CD14-positive monocyte (primary cell): ENCODE measurements around the gene ENTREP1. TPM values are rescaled to one million over a fixed set of nuclear protein-coding genes. Genes with fewer than 3 reads are reported as not detected.

Source experiments
- DNase-seq, 3 donors: peaks; one replicate each; pipeline ENCODE4 v3.0.0-alpha.2; 2011 to 2022
- H2AFZ ChIP-seq: 2 replicates; pipeline ENCODE4 v1.6.0; 2012; ENCODE audit warnings: mild to moderate bottlenecking, low read depth, low read length, inconsistent platforms; ENCODE audit not compliant: insufficient read depth, poor library complexity, severe bottlenecking
- H3K27ac ChIP-seq, 2 donors: 1 replicate in 1 of 2; 2 replicates in 1 of 2; pipeline ENCODE4 v1.5.1; 2012 to 2013; ENCODE audit warnings: low read length in 2 of 2, control low read depth in 1 of 2, inconsistent platforms in 1 of 2, low read depth in 1 of 2, mild to moderate bottlenecking in 1 of 2
- H3K27me3 ChIP-seq, 2 donors: one replicate each; pipeline versions ENCODE4 v1.6.0 to v1.6.1; 2011 to 2013; ENCODE audit warnings: low read length in 2 of 2; ENCODE audit not compliant: control insufficient read depth in 2 of 2, insufficient read depth in 2 of 2
- H3K36me3 ChIP-seq, 2 donors: replicated peaks in 1 of 2; 1 replicate in 1 of 2; 2 replicates in 1 of 2; pipeline versions ENCODE4 v1.5.1 to v1.6.1; 2012 to 2013; ENCODE audit warnings: low read length in 2 of 2, control low read depth in 1 of 2, inconsistent platforms in 1 of 2, mild to moderate bottlenecking in 1 of 2; ENCODE audit not compliant: insufficient read depth in 2 of 2, control insufficient read depth in 1 of 2
- H3K4me1 ChIP-seq, 2 donors: 1 replicate in 1 of 2; 2 replicates in 1 of 2; pipeline versions ENCODE4 v1.5.1 to v1.6.1; 2012 to 2013; ENCODE audit warnings: low read length in 2 of 2, control low read depth in 1 of 2, inconsistent platforms in 1 of 2, mild to moderate bottlenecking in 1 of 2, moderate library complexity in 1 of 2; ENCODE audit not compliant: insufficient read depth in 2 of 2, control insufficient read depth in 1 of 2
- H3K4me2 ChIP-seq: replicated peaks from 2 replicates; pipeline ENCODE3; 2012; ENCODE audit warnings: low read length, moderate library complexity, mild to moderate bottlenecking; ENCODE audit not compliant: poor library complexity, severe bottlenecking; ENCODE audit errors: extremely low read depth
- H3K4me3 ChIP-seq, 3 experiments: fragments of 200-600 bp in 1 of 3; sonication (generic) in 1 of 3; replicated peaks in 1 of 3; 1 replicate in 2 of 3; 2 replicates in 1 of 3; pipeline ENCODE4 v1.5.1; 2011 to 2013; ENCODE audit warnings: low read length in 3 of 3, mild to moderate bottlenecking in 3 of 3, control low read depth in 2 of 3, low read depth in 2 of 3, inconsistent platforms in 1 of 3, moderate library complexity in 1 of 3
- H3K79me2 ChIP-seq: 2 replicates; pipeline ENCODE4 v1.6.0; 2012; ENCODE audit warnings: mild to moderate bottlenecking, control low read depth, inconsistent platforms, low read length, moderate library complexity; ENCODE audit not compliant: insufficient read depth
- H3K9ac ChIP-seq: 2 replicates; pipeline ENCODE4 v1.6.0; 2017; ENCODE audit warnings: low read length, mild to moderate bottlenecking; ENCODE audit not compliant: insufficient read depth, poor library complexity, severe bottlenecking
- H3K9me3 ChIP-seq, 2 donors: replicated peaks in 1 of 2; 1 replicate in 1 of 2; 2 replicates in 1 of 2; pipeline versions ENCODE4 v1.5.1 to v1.6.1; 2012 to 2013; ENCODE audit warnings: low read length in 2 of 2, control low read depth in 1 of 2; ENCODE audit not compliant: control insufficient read depth in 1 of 2, insufficient read depth in 1 of 2
- H4K20me1 ChIP-seq: 2 replicates; pipeline ENCODE4 v1.6.0; 2012; ENCODE audit warnings: mild to moderate bottlenecking, low read length, control low read depth, moderate library complexity; ENCODE audit not compliant: insufficient read depth
- H3K27ac Mint-ChIP-seq, 7 donors: one replicate each; pipeline ENCODE4 v1.8.0; 2020; ENCODE audit warnings: mild to moderate bottlenecking in 7 of 7, mixed read lengths in 7 of 7, moderate library complexity in 6 of 7, inconsistent platforms in 2 of 7
- H3K27me3 Mint-ChIP-seq, 3 donors: one replicate each; pipeline ENCODE4 v1.8.0; 2021 to 2022; ENCODE audit warnings: low read depth in 3 of 3, mild to moderate bottlenecking in 3 of 3, mixed read lengths in 3 of 3, moderate library complexity in 3 of 3, inconsistent platforms in 1 of 3
- H3K36me3 Mint-ChIP-seq, 2 donors: one replicate each; pipeline ENCODE4 v1.8.0; 2020; ENCODE audit warnings: mixed read lengths in 2 of 2, inconsistent platforms in 1 of 2, mild to moderate bottlenecking in 1 of 2
- H3K4me1 Mint-ChIP-seq: one replicate; pipeline ENCODE4 v1.8.0; 2020; ENCODE audit warnings: mild to moderate bottlenecking, mixed read lengths
- H3K4me3 Mint-ChIP-seq, 2 donors: one replicate each; pipeline ENCODE4 v1.8.0; 2020; ENCODE audit warnings: mild to moderate bottlenecking in 2 of 2, mixed read lengths in 2 of 2, moderate library complexity in 1 of 2
- H3K9me3 Mint-ChIP-seq, 7 donors: one replicate each; pipeline ENCODE4 v1.8.0; 2020 to 2022; ENCODE audit warnings: mixed read lengths in 7 of 7, mild to moderate bottlenecking in 6 of 7, moderate library complexity in 6 of 7, inconsistent platforms in 2 of 7
- CTCF ChIP-seq: fragments of 200-600 bp; IDR thresholded peaks from one replicate; pipeline ENCODE4 v1.8.0; 2022; ENCODE audit warnings: antibody characterized with exemption, mild to moderate bottlenecking
- WGBS: methylation state at CpG from one replicate; pipeline ENCODE4 v1.1.5; 2013; ENCODE audit warnings: missing lambda C conversion rate; ENCODE audit not compliant: insufficient coverage; 5-methylcytosine and 5-hydroxymethylcytosine counted together
- intact Hi-C, 2 donors: fragments of 100-400 bp; cut with micrococcal nuclease; formaldehyde crosslinking; loops; one replicate each; pipeline versions ENCODE4 v1.15.0 to v1.15.1; 2023
- polyA plus RNA-seq, 3 donors: library from polyadenylated mRNA; depleted of rRNA in 1 of 3; unstranded in 2 of 3; stranded (reverse) in 1 of 3; fragments of 300-500 nt in 2 of 3; fragments of >200 nt in 1 of 3; fragmentation: Illumina TruSeq in 2 of 3; gene quantifications; 1 replicate in 2 of 3; 2 replicates in 1 of 3; pipeline ENCODE4 v1.2.3, GENCODE V29; 2012 to 2021

Gene ENTREP1
- polyA plus RNA-seq, 3 donors = not detected

- H3K9me3 Mint-ChIP-seq = peaks cover 0 to 8% (median 2%) of the 10 kb centered on the region in 7 donors
- intact Hi-C loops = no loop called here
- H3K4me1 Mint-ChIP-seq = no peaks in the 10 kb centered on the region
- H3K4me2 ChIP-seq = no peak overlapping the region
- H2AFZ ChIP-seq = no peak overlapping the region
- H3K79me2 ChIP-seq = no peaks in the 10 kb centered on the region
- no peaks in the 10 kb centered on the region for H3K4me1 ChIP-seq
- no peak overlapping the region for H3K9ac ChIP-seq
- H3K27me3 ChIP-seq = no peaks in the 10 kb centered on the region
- no peak overlapping the region for H3K27ac ChIP-seq
- no peaks in the 10 kb centered on the region for H3K36me3 Mint-ChIP-seq
- no peak overlapping the region for H3K27ac Mint-ChIP-seq
- H3K36me3 ChIP-seq = no peaks in the 10 kb centered on the region
- H3K4me3 ChIP-seq = no peak overlapping the region
- H3K27me3 Mint-ChIP-seq = peaks cover 0 to 1% (median 0%) of the 10 kb centered on the region in 3 donors
- DNase-seq = no peak
- no peak for TF ChIP-seq CTCF
- WGBS = no CpG with 5 or more reads among the region's 1 CpG
- no peak overlapping the region for H3K4me3 Mint-ChIP-seq
- H4K20me1 ChIP-seq = no peaks in the 10 kb centered on the region
- H3K9me3 ChIP-seq = peaks cover 0 to 3% of the 10 kb centered on the region in 2 donors
Measured at GRCh38 chr9:69293156-69293555, 31.9 kb upstream of the ENTREP1 start.

GRCh38 chr9:69295872-69296552 is 29.0 kb upstream of the ENTREP1 start:
- Histone ChIP-seq H3K4me1 (no peaks in the 10 kb centered on the region), H3K4me3 (no peak overlapping the region), H3K4me2 (no peak overlapping the region), H3K79me2 (no peaks in the 10 kb centered on the region), H3K27ac (no peak overlapping the region), H3K9me3 (no peaks in the 10 kb centered on the region), H2AFZ (no peak overlapping the region), H3K9ac (no peak overlapping the region), H4K20me1 (no peaks in the 10 kb centered on the region), H3K36me3 (no peaks in the 10 kb centered on the region), H3K27me3 (no peaks in the 10 kb centered on the region)
- DNase-seq = no peak
- H3K36me3 Mint-ChIP-seq = no peaks in the 10 kb centered on the region
- TF ChIP-seq CTCF = no peak
- no peaks in the 10 kb centered on the region for H3K4me1 Mint-ChIP-seq
- no peak overlapping the region for H3K27ac Mint-ChIP-seq
- no peaks in the 10 kb centered on the region for H3K9me3 Mint-ChIP-seq
- intact Hi-C loops = no loop called here
- peaks cover 0 to 1% (median 0%) of the 10 kb centered on the region in 3 donors for H3K27me3 Mint-ChIP-seq
- WGBS = 94% methylated on average over 4 of the region's 9 CpGs
- no peak overlapping the region for H3K4me3 Mint-ChIP-seq
